Measurements from ENCODE around the gene CAPN6.

CAPN6 gene

GRCh38 chrX:111268506-111268905 lies 1.8 kb downstream of the CAPN6 start:
- H3K36me3 ChIP-seq (ENCODE audit: control insufficient read depth, insufficient read depth, low read length) = no peaks in the 10 kb centered on the region
- no peak overlapping the region for H3K27ac ChIP-seq (ENCODE audit: low read depth, low read length)
- no peak overlapping the region for H3K9ac ChIP-seq (ENCODE audit: low read length)
- H3K4me1 ChIP-seq (ENCODE audit: control insufficient read depth, insufficient read depth, low read length) = peaks cover 18% of the 10 kb centered on the region
- H3K9me3 ChIP-seq (ENCODE audit: control insufficient read depth, insufficient read depth, low read depth, low read length) = no peaks in the 10 kb centered on the region
- H3K4me3 ChIP-seq (ENCODE audit: low read depth, low read length) = no peak overlapping the region
- peaks cover 22% of the 10 kb centered on the region; the same call in 1 of the 2 replicates for H3K27me3 ChIP-seq (ENCODE audit: control insufficient read depth, insufficient read depth, low read length)

GRCh38 chrX:111265486-111265885 lies 4.8 kb downstream of the CAPN6 start:
- H3K4me1 ChIP-seq (ENCODE audit: control insufficient read depth, insufficient read depth, low read length) = peaks cover 8% of the 10 kb centered on the region
- H3K9ac ChIP-seq (ENCODE audit: low read length) = no peak overlapping the region
- peaks cover 18% of the 10 kb centered on the region; the same call in 1 of the 2 replicates for H3K27me3 ChIP-seq (ENCODE audit: control insufficient read depth, insufficient read depth, low read length)
- H3K36me3 ChIP-seq (ENCODE audit: control insufficient read depth, insufficient read depth, low read length) = no peaks in the 10 kb centered on the region
- H3K4me3 ChIP-seq (ENCODE audit: low read depth, low read length) = no peak overlapping the region
- H3K27ac ChIP-seq (ENCODE audit: low read depth, low read length) = no peak overlapping the region
- H3K9me3 ChIP-seq (ENCODE audit: control insufficient read depth, insufficient read depth, low read depth, low read length) = no peaks in the 10 kb centered on the region

DNA sequence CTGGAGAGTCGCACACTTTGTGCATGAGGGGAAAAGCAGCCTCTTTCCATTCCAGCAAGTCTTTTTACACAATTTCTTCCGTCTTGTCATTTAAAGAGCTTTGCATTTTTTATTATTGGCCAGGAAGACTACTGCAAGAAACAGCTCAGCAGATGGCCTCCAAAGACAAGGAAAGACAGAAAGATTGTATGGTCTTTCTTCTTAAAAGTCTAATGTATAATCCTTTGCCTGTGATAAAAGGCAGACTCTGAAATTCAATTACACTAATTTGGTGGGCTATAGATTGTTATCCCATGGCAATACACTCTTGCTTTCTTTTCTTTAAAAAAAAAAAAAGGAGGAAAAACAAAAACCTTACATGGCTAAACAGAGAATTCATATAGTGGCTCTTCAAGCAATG lies 5.9 kb downstream of the CAPN6 start:
- H3K4me1 ChIP-seq (ENCODE audit: control insufficient read depth, insufficient read depth, low read length) = no peaks in the 10 kb centered on the region
- H3K9me3 ChIP-seq (ENCODE audit: control insufficient read depth, insufficient read depth, low read depth, low read length) = no peaks in the 10 kb centered on the region
- H3K36me3 ChIP-seq (ENCODE audit: control insufficient read depth, insufficient read depth, low read length) = no peaks in the 10 kb centered on the region
- H3K9ac ChIP-seq (ENCODE audit: low read length) = no peak overlapping the region
- no peak overlapping the region for H3K27ac ChIP-seq (ENCODE audit: low read depth, low read length)
- H3K4me3 ChIP-seq (ENCODE audit: low read depth, low read length) = no peak overlapping the region
- peaks cover 20% of the 10 kb centered on the region; the same call in 1 of the 2 replicates for H3K27me3 ChIP-seq (ENCODE audit: control insufficient read depth, insufficient read depth, low read length)

DNA sequence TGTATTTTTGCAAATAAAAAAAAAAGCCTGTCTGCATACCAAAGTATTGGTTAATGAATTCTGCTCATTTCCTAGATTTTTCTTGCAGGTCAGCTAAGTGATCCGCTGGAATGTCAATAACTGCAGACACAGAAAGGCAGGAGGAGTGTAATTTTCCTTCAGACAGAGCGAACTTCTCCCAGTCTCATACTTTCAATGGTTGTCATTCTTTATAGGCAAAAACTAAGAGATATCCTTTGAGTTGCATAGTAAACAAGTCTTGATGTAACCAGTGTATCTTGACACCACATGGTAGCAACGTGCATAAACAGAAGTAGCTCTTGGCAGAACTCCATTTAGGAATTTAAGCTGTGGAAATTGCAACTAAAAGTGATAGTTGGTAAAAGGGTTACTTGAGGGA lies 8.2 kb downstream of the CAPN6 start:
- no peaks in the 10 kb centered on the region for H3K36me3 ChIP-seq (ENCODE audit: control insufficient read depth, insufficient read depth, low read length)
- peaks cover 10% of the 10 kb centered on the region; the same call in 1 of the 2 replicates for H3K27me3 ChIP-seq (ENCODE audit: control insufficient read depth, insufficient read depth, low read length)
- H3K27ac ChIP-seq (ENCODE audit: low read depth, low read length) = no peak overlapping the region
- no peaks in the 10 kb centered on the region for H3K9me3 ChIP-seq (ENCODE audit: control insufficient read depth, insufficient read depth, low read depth, low read length)
- no peak overlapping the region for H3K9ac ChIP-seq (ENCODE audit: low read length)
- H3K4me3 ChIP-seq (ENCODE audit: low read depth, low read length) = no peak overlapping the region
- no peaks in the 10 kb centered on the region for H3K4me1 ChIP-seq (ENCODE audit: control insufficient read depth, insufficient read depth, low read length)

DNA sequence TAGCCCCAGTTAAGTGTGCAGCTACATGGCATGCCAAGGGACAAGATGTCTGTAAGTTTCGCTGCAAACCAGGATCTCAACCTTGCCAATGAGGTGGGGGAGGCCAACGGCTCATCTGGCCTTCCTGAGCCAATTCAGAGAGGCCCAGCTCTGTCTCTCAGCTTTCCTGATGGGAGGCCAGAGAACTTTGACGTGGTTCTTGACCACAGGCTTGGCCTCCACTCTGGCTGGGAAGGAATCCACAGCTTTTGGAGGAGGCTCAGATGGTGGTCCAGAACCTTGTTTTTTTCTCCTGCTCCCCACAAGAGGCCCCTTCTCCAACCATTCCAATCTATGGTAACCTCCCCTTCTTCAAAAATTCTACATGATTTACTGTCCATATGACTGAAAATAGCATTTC lies 9.8 kb downstream of the CAPN6 start:
- H3K4me1 ChIP-seq (ENCODE audit: control insufficient read depth, insufficient read depth, low read length) = peaks cover 3% of the 10 kb centered on the region; the same call in 1 of the 2 replicates
- peaks cover 10% of the 10 kb centered on the region; the same call in 1 of the 2 replicates for H3K27me3 ChIP-seq (ENCODE audit: control insufficient read depth, insufficient read depth, low read length)

DNA sequence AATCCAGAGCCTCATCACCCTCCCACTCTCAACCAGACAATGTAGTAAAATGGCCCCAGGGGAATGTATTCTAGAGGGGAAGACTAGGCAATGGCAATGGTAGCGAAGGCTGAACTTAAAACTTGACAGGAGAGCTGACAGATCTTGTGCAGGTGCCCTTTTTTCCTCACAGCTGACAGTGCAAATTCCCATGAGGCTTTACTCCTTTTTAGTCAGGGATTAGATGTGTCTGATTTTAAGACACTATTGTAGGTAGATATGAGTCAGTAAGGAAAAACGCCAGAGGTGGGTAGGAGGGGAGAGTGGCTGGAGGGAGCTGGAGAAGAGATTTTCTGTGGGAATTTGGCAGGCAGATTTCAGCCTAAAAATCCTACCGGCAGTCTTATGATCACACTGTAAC lies 10.7 kb downstream of the CAPN6 start:
- Histone ChIP-seq H3K9ac (ENCODE audit: low read length) (no peak overlapping the region), H3K4me1 (ENCODE audit: control insufficient read depth, insufficient read depth, low read length) (peaks cover 9% of the 10 kb centered on the region; the same call in 1 of the 2 replicates), H3K27me3 (ENCODE audit: control insufficient read depth, insufficient read depth, low read length) (peaks cover 10% of the 10 kb centered on the region; the same call in 1 of the 2 replicates)

More for the DNA sequence above, 9.8 kb downstream of the CAPN6 start:
- H3K4me3 ChIP-seq (ENCODE audit: low read depth, low read length) = no peak overlapping the region
- no peaks in the 10 kb centered on the region for H3K9me3 ChIP-seq (ENCODE audit: control insufficient read depth, insufficient read depth, low read depth, low read length)
- no peak overlapping the region for H3K9ac ChIP-seq (ENCODE audit: low read length)
- H3K27ac ChIP-seq (ENCODE audit: low read depth, low read length) = no peak overlapping the region
- H3K36me3 ChIP-seq (ENCODE audit: control insufficient read depth, insufficient read depth, low read length) = no peaks in the 10 kb centered on the region

DNA sequence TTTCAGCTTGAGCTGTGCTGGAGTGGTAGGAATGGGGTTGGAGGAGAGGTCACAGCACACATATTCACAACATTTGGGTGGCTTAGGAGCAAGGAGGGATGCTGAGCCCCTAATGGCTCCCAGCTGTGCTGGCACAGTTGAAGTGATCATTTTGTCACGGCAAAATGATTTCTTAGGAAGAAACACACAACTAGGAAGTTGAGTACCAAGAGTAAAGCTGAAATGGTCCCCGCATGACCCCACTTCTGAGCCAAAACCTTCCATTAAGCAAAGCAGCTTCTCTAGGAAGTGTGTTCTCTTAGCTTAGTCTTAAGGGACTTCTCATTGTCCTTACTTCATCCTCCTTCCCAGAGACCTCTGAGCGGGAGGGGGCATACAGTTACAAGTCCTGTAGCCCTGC lies 12.6 kb downstream of the CAPN6 start:
- H3K27me3 ChIP-seq (ENCODE audit: control insufficient read depth, insufficient read depth, low read length) = peaks cover 10% of the 10 kb centered on the region; the same call in 1 of the 2 replicates
- H3K36me3 ChIP-seq (ENCODE audit: control insufficient read depth, insufficient read depth, low read length) = no peaks in the 10 kb centered on the region
- H3K4me3 ChIP-seq (ENCODE audit: low read depth, low read length) = no peak overlapping the region

More for the DNA sequence above, 10.7 kb downstream of the CAPN6 start:
- no peak overlapping the region for H3K27ac ChIP-seq (ENCODE audit: low read depth, low read length)
- H3K4me3 ChIP-seq (ENCODE audit: low read depth, low read length) = no peak overlapping the region
- H3K36me3 ChIP-seq (ENCODE audit: control insufficient read depth, insufficient read depth, low read length) = no peaks in the 10 kb centered on the region
- no peaks in the 10 kb centered on the region for H3K9me3 ChIP-seq (ENCODE audit: control insufficient read depth, insufficient read depth, low read depth, low read length)

DNA sequence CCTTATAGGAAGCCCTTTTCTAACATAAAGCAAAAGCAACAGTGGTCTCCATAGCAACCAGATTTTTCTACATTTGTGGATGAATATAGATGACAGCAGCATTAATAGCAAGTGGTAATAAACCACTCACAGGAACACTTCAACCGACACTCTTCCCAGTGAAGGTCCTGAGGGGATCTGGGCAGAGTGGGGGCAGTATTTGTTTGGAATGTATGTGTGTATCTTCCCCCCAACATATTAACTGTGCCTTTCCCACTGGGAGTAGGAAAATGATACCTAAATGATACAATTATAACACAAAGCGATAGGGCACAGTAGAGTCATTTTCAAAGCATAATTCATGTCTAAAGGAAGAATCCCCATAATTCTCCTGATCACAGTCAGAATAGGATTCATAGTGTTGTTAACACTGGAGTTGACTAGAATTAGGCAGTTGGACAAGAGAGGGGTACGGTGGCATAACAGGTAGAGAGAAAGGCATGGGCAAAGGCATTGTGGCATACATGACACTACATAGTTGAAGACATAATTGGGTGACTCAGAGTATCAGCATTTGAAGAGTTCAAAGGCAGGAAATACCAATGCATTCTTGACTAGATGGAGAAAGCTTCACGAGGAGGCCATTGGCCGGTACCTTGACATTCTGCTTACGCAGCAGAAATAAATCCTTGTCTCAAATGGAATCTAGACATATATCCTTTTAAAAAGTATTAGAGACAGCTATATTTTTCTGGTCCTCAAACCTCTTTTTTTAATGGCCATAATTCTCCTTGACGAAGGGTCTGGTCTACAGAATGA lies 15.2 kb downstream of the CAPN6 start:
- Histone ChIP-seq H3K9ac (ENCODE audit: low read length) (no peak overlapping the region), H3K27me3 (ENCODE audit: control insufficient read depth, insufficient read depth, low read length) (peaks cover 6% of the 10 kb centered on the region; the same call in 1 of the 2 replicates), H3K4me1 (ENCODE audit: control insufficient read depth, insufficient read depth, low read length) (peaks cover 9% of the 10 kb centered on the region; the same call in 1 of the 2 replicates), H3K27ac (ENCODE audit: low read depth, low read length) (no peak overlapping the region; the same call in 1 of the 2 replicates), H3K36me3 (ENCODE audit: control insufficient read depth, insufficient read depth, low read length) (no peaks in the 10 kb centered on the region), H3K9me3 (ENCODE audit: control insufficient read depth, insufficient read depth, low read depth, low read length) (no peaks in the 10 kb centered on the region), H3K4me3 (ENCODE audit: low read depth, low read length) (no peak overlapping the region)

More for the DNA sequence above, 12.6 kb downstream of the CAPN6 start:
- Histone ChIP-seq H3K27ac (ENCODE audit: low read depth, low read length) (no peak overlapping the region), H3K4me1 (ENCODE audit: control insufficient read depth, insufficient read depth, low read length) (peaks cover 9% of the 10 kb centered on the region; the same call in 1 of the 2 replicates), H3K9ac (ENCODE audit: low read length) (no peak overlapping the region), H3K9me3 (ENCODE audit: control insufficient read depth, insufficient read depth, low read depth, low read length) (no peaks in the 10 kb centered on the region)

GRCh38 chrX:111244235-111244750 lies 26.0 kb downstream of the CAPN6 start:
- peaks cover 32% of the 10 kb centered on the region; the same call in 1 of the 2 replicates for H3K27me3 ChIP-seq (ENCODE audit: control insufficient read depth, insufficient read depth, low read length)
- H3K27ac ChIP-seq (ENCODE audit: low read depth, low read length) = no peak overlapping the region
- H3K9ac ChIP-seq (ENCODE audit: low read length) = no peak overlapping the region
- no peaks in the 10 kb centered on the region for H3K36me3 ChIP-seq (ENCODE audit: control insufficient read depth, insufficient read depth, low read length)
- no peaks in the 10 kb centered on the region for H3K4me1 ChIP-seq (ENCODE audit: control insufficient read depth, insufficient read depth, low read length)
- no peaks in the 10 kb centered on the region for H3K9me3 ChIP-seq (ENCODE audit: control insufficient read depth, insufficient read depth, low read depth, low read length)
- no peak overlapping the region for H3K4me3 ChIP-seq (ENCODE audit: low read depth, low read length)

DNA sequence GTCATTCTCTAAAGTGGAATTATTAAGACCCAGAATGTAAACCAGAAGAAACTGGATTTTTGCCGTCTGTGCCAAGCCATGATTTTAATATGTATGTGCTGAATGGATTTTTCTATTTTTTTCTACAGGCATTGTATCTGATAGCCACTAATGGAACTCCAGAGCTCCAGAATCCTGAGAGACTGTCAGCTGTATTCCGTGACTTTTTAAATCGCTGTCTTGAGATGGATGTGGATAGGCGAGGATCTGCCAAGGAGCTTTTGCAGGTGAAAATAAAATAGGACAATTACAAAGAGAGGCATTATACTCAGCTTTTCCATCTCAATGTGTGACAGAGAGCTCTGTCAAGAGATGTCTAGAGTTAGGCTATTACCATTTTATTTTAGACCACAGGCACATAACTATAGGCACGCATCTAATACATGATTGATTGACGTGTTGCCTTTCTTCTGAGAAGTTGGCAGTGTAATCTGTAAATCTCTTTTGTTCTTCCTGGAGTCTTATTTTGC lies 53.9 kb downstream of the CAPN6 start:
- Histone ChIP-seq H3K36me3 (ENCODE audit: control insufficient read depth, insufficient read depth, low read length) (no peaks in the 10 kb centered on the region), H3K4me3 (ENCODE audit: low read depth, low read length) (no peak overlapping the region), H3K9me3 (ENCODE audit: control insufficient read depth, insufficient read depth, low read depth, low read length) (no peaks in the 10 kb centered on the region), H3K27ac (ENCODE audit: low read depth, low read length) (no peak overlapping the region), H3K9ac (ENCODE audit: low read length) (no peak overlapping the region), H3K4me1 (ENCODE audit: control insufficient read depth, insufficient read depth, low read length) (no peaks in the 10 kb centered on the region), H3K27me3 (ENCODE audit: control insufficient read depth, insufficient read depth, low read length) (peaks cover 23% of the 10 kb centered on the region; the same call in 1 of the 2 replicates)

DNA sequence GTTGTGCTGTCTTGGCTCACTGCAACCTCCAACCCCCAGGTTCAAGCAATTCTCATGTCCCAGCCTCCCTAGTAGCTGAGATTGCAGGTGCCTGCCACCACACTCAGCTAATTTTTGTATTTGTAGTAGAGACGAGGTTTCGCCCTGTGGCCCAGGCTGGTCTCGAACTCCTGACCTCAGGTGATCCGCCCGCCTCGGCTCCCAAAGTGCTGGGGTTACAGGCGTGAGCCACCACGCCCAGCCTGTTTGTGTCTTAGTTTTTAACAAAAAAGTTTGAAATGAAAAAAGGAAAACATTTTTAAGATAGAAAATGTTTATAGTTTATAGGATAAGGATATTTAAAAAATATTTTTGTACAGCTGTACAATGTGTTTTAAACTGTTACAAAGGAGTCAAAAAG lies 62.4 kb downstream of the CAPN6 start:
- Histone ChIP-seq H3K36me3 (ENCODE audit: control insufficient read depth, insufficient read depth, low read length) (no peaks in the 10 kb centered on the region), H3K4me3 (ENCODE audit: low read depth, low read length) (no peak overlapping the region), H3K9ac (ENCODE audit: low read length) (no peak overlapping the region), H3K9me3 (ENCODE audit: control insufficient read depth, insufficient read depth, low read depth, low read length) (no peaks in the 10 kb centered on the region), H3K27ac (ENCODE audit: low read depth, low read length) (no peak overlapping the region), H3K27me3 (ENCODE audit: control insufficient read depth, insufficient read depth, low read length) (peaks cover 22% of the 10 kb centered on the region; the same call in 1 of the 2 replicates), H3K4me1 (ENCODE audit: control insufficient read depth, insufficient read depth, low read length) (no peaks in the 10 kb centered on the region)

Measured in HUES6 (cell line).